GM23248 (cell line): ENCODE data around the gene FHOD3. TPM values are rescaled to one million over a fixed set of nuclear protein-coding genes. Genes with fewer than 3 reads are reported as not detected.

Experiments used
- DNase-seq: peaks from one replicate; pipeline ENCODE4 v3.0.0-alpha.2; 2015
- H2AFZ ChIP-seq: fragments of 200-600 bp; sonication (generic); 2 replicates; pipeline ENCODE4 v1.6.1; 2016; ENCODE audit warnings: antibody characterized with exemption
- H3F3A ChIP-seq: fragments of 200-600 bp; sonication (generic); 2 replicates; pipeline ENCODE4 v1.6.1; 2016; ENCODE audit warnings: mild to moderate bottlenecking, antibody characterized with exemption, mixed run types; ENCODE audit not compliant: insufficient read depth
- H3K27ac ChIP-seq: fragments of 200-600 bp; sonication (generic); 2 replicates; pipeline ENCODE4 v1.5.1; 2016; ENCODE audit warnings: mild to moderate bottlenecking
- H3K27me3 ChIP-seq: fragments of 200-600 bp; sonication (generic); replicated peaks from 2 replicates; pipeline ENCODE4 v1.6.1; 2016; ENCODE audit warnings: mild to moderate bottlenecking; ENCODE audit not compliant: insufficient read depth
- H3K36me3 ChIP-seq: fragments of 200-600 bp; sonication (generic); 2 replicates; pipeline ENCODE4 v1.6.1; 2016; ENCODE audit warnings: low read depth, mild to moderate bottlenecking
- H3K4me1 ChIP-seq: fragments of 200-600 bp; sonication (generic); 2 replicates; pipeline ENCODE4 v1.6.1; 2016; ENCODE audit warnings: mild to moderate bottlenecking; ENCODE audit not compliant: insufficient read depth
- H3K4me2 ChIP-seq: fragments of 200-600 bp; sonication (generic); one replicate; pipeline ENCODE4 v1.6.1; 2016; ENCODE audit warnings: mild to moderate bottlenecking; ENCODE audit not compliant: unreplicated experiment
- H3K4me3 ChIP-seq: fragments of 200-600 bp; sonication (generic); 2 replicates; pipeline ENCODE4 v1.5.1; 2016; ENCODE audit warnings: mild to moderate bottlenecking
- H3K79me2 ChIP-seq: fragments of 200-600 bp; sonication (generic); 2 replicates; pipeline ENCODE4 v1.6.1; 2016; ENCODE audit warnings: mild to moderate bottlenecking; ENCODE audit not compliant: insufficient read depth
- H3K9ac ChIP-seq: fragments of 200-600 bp; sonication (generic); 2 replicates; pipeline ENCODE4 v1.6.1; 2016; ENCODE audit warnings: mild to moderate bottlenecking
- H3K9me2 ChIP-seq: fragments of 200-600 bp; sonication (generic); 2 replicates; pipeline ENCODE4 v1.6.1; 2016; ENCODE audit warnings: mixed run types, mild to moderate bottlenecking, moderate library complexity; ENCODE audit not compliant: insufficient read depth
- H3K9me3 ChIP-seq: fragments of 200-600 bp; sonication (generic); one replicate; pipeline ENCODE4 v1.6.1; 2017; ENCODE audit warnings: low read depth
- H4K20me1 ChIP-seq: fragments of 200-600 bp; sonication (generic); 2 replicates; pipeline ENCODE4 v1.6.0; 2016; ENCODE audit not compliant: insufficient read depth
- EZH2 ChIP-seq: fragments of 200-600 bp; sonication (generic); IDR thresholded peaks from 2 replicates; pipeline ENCODE4 v1.6.1; 2018; ENCODE audit warnings: antibody characterized with exemption, mild to moderate bottlenecking; ENCODE audit not compliant: insufficient read depth, poor library complexity, severe bottlenecking
- EZH2phosphoT487 ChIP-seq: fragments of 200-600 bp; sonication (generic); IDR thresholded peaks from 2 replicates; pipeline ENCODE4 v1.6.1; 2018; ENCODE audit warnings: antibody characterized with exemption, moderate library complexity, mild to moderate bottlenecking, low read depth; ENCODE audit not compliant: insufficient read depth
- WGBS, 2 experiments: methylation state at CpG; one replicate each; pipeline ENCODE4 v1.1.6; 2015 to 2017; ENCODE audit warnings: low lambda C conversion rate in 2 of 2, low coverage in 1 of 2; ENCODE audit errors: missing lambda C conversion rate in 2 of 2; 5-methylcytosine and 5-hydroxymethylcytosine counted together
- in situ Hi-C: fragments of 300-500 bp; cut with MboI; formaldehyde crosslinking; loops from 2 replicates; pipeline ENCODE4 v1.15.0; 2020
- polyA plus RNA-seq: library from polyadenylated mRNA; unstranded; fragments of >200 nt; fragmentation: Nextera tagmentation; extraction: Ambion mirVana; gene quantifications from 2 replicates; pipeline ENCODE4 v1.2.1, GENCODE V29; 2016
- total RNA-seq: library from RNA; depleted of rRNA; stranded (reverse); fragments of >200 nt; shearing (Covaris generic); gene quantifications from 2 replicates; pipeline ENCODE4 v1.2.3, GENCODE V29; 2014

FHOD3 gene
- total and polyA plus RNA-seq, 2 experiments from 2014 or later = 1.6 to 10.1 TPM

GRCh38 chr18:36729197-36729596 is 431.7 kb downstream of the FHOD3 start:
- no peaks in the 10 kb centered on the region for H3K36me3 ChIP-seq
- no peak for TF ChIP-seq EZH2phosphoT487
- TF ChIP-seq EZH2 = no peak
- H3K9me3 ChIP-seq = no peaks in the 10 kb centered on the region
- no peak overlapping the region for H2AFZ ChIP-seq
- no peaks in the 10 kb centered on the region for H3F3A ChIP-seq
- H3K79me2 ChIP-seq = no peaks in the 10 kb centered on the region
- in situ Hi-C loops = no loop called here
- no peak for DNase-seq
- no peaks in the 10 kb centered on the region for H4K20me1 ChIP-seq
- no peaks in the 10 kb centered on the region for H3K4me1 ChIP-seq
- H3K9ac ChIP-seq = no peak overlapping the region
- H3K27me3 ChIP-seq = no peaks in the 10 kb centered on the region
- H3K4me3 ChIP-seq = no peak overlapping the region
- no peak overlapping the region for H3K4me2 ChIP-seq
- H3K27ac ChIP-seq = no peak overlapping the region
- H3K9me2 ChIP-seq = no peaks in the 10 kb centered on the region

GRCh38 chr18:36732264-36732663 is 434.8 kb downstream of the FHOD3 start:
- no peak for DNase-seq
- H4K20me1 ChIP-seq = no peaks in the 10 kb centered on the region
- no peaks in the 10 kb centered on the region for H3K9me3 ChIP-seq
- no peaks in the 10 kb centered on the region for H3F3A ChIP-seq
- H3K4me3 ChIP-seq = no peak overlapping the region
- no peak overlapping the region for H3K9ac ChIP-seq
- H3K4me2 ChIP-seq = no peak overlapping the region
- H2AFZ ChIP-seq = no peak overlapping the region
- TF ChIP-seq EZH2phosphoT487 = no peak
- TF ChIP-seq EZH2 = no peak
- H3K4me1 ChIP-seq = no peaks in the 10 kb centered on the region
- in situ Hi-C loops = no loop called here
- no peaks in the 10 kb centered on the region for H3K27me3 ChIP-seq
- no peaks in the 10 kb centered on the region for H3K9me2 ChIP-seq
- H3K27ac ChIP-seq = no peak overlapping the region
- 84 to 91% methylated on average over 5 of the region's 5 CpGs for WGBS, 2 experiments
- no peaks in the 10 kb centered on the region for H3K79me2 ChIP-seq
- no peaks in the 10 kb centered on the region for H3K36me3 ChIP-seq

- no peaks in the 10 kb centered on the region for H3F3A ChIP-seq
- no peak for DNase-seq
- H3K4me2 ChIP-seq = no peak overlapping the region
- no peaks in the 10 kb centered on the region for H4K20me1 ChIP-seq
- H3K27ac ChIP-seq = no peak overlapping the region
- H3K9me2 ChIP-seq = no peaks in the 10 kb centered on the region
- H3K4me3 ChIP-seq = no peak overlapping the region
- no peaks in the 10 kb centered on the region for H3K36me3 ChIP-seq
- no peaks in the 10 kb centered on the region for H3K9me3 ChIP-seq
- 95% methylated on average over 1 of the region's 1 CpG for WGBS, 2 experiments
- H3K79me2 ChIP-seq = no peaks in the 10 kb centered on the region
- H3K4me1 ChIP-seq = no peaks in the 10 kb centered on the region
- no peak overlapping the region for H2AFZ ChIP-seq
- no peaks in the 10 kb centered on the region for H3K27me3 ChIP-seq
- H3K9ac ChIP-seq = no peak overlapping the region
- in situ Hi-C loops = no loop called here
- TF ChIP-seq EZH2phosphoT487 = no peak
- TF ChIP-seq EZH2 = no peak
These were observed 435.6 kb downstream of the FHOD3 start for GRCh38 chr18:36733150-36733549.

- no peaks in the 10 kb centered on the region for H3K36me3 ChIP-seq
- H3K9me3 ChIP-seq = no peaks in the 10 kb centered on the region
- 96 to 99% methylated on average over 4 of the region's 4 CpGs for whole genome bisulfite sequencing, 2 experiments
- DNase-seq = no peak
- H3K27ac ChIP-seq = no peak overlapping the region
- no peak overlapping the region for H3K9ac ChIP-seq
- H4K20me1 ChIP-seq = no peaks in the 10 kb centered on the region
- TF ChIP-seq EZH2 (no peak), EZH2phosphoT487 (no peak)
- in situ Hi-C loops = no loop called here
- H3K4me1 ChIP-seq = no peaks in the 10 kb centered on the region
- no peaks in the 10 kb centered on the region for H3K9me2 ChIP-seq
- no peak overlapping the region for H3K4me3 ChIP-seq
- no peaks in the 10 kb centered on the region for H3K27me3 ChIP-seq
- H3K4me2 ChIP-seq = no peak overlapping the region
- no peaks in the 10 kb centered on the region for H3F3A ChIP-seq
- no peaks in the 10 kb centered on the region for H3K79me2 ChIP-seq
- no peak overlapping the region for H2AFZ ChIP-seq
These were observed 437.1 kb downstream of the FHOD3 start for GRCh38 chr18:36734596-36734995.

- H3K4me2 ChIP-seq = no peak overlapping the region
- H3K9me2 ChIP-seq = no peaks in the 10 kb centered on the region
- 70 to 81% methylated on average over 2 of the region's 2 CpGs for WGBS, 2 experiments
- DNase-seq = no peak
- H4K20me1 ChIP-seq = no peaks in the 10 kb centered on the region
- in situ Hi-C loops = no loop called here
- no peaks in the 10 kb centered on the region for H3K9me3 ChIP-seq
- no peaks in the 10 kb centered on the region for H3K79me2 ChIP-seq
- no peak overlapping the region for H2AFZ ChIP-seq
- H3K4me3 ChIP-seq = no peak overlapping the region
- H3K9ac ChIP-seq = no peak overlapping the region
- no peak for TF ChIP-seq EZH2phosphoT487
- TF ChIP-seq EZH2 = no peak
- no peak overlapping the region for H3K27ac ChIP-seq
- H3F3A ChIP-seq = no peaks in the 10 kb centered on the region
- no peaks in the 10 kb centered on the region for H3K27me3 ChIP-seq
- H3K36me3 ChIP-seq = no peaks in the 10 kb centered on the region
- H3K4me1 ChIP-seq = no peaks in the 10 kb centered on the region
These were observed 437.6 kb downstream of the FHOD3 start for GRCh38 chr18:36735130-36735529.
